Gastrocnemius medialis (tissue), 4 donors: ENCODE results near the gene MRPL51.

Source experiments
- POLR2A ChIP-seq, 2 donors: fragments of 450-650 bp; IDR thresholded peaks; one replicate each; pipeline ENCODE4 v1.6.1; 2017; ENCODE audit warnings: antibody characterized with exemption in 2 of 2, mild to moderate bottlenecking in 2 of 2, moderate library complexity in 2 of 2
- TF ChIP-seq, protein P1 (sequence below), 5 experiments: fragments of 450-650 bp in 3 of 5; fragments of 200-600 bp in 2 of 5; sonication (generic) in 2 of 5; IDR thresholded peaks in 4 of 5; conservative IDR thresholded peaks in 1 of 5; 1 replicate in 4 of 5; 2 replicates in 1 of 5; pipeline ENCODE4 v1.5.1; 2016 to 2019; ENCODE audit warnings: antibody characterized with exemption in 5 of 5, mild to moderate bottlenecking in 3 of 5, moderate library complexity in 3 of 5

DNA sequence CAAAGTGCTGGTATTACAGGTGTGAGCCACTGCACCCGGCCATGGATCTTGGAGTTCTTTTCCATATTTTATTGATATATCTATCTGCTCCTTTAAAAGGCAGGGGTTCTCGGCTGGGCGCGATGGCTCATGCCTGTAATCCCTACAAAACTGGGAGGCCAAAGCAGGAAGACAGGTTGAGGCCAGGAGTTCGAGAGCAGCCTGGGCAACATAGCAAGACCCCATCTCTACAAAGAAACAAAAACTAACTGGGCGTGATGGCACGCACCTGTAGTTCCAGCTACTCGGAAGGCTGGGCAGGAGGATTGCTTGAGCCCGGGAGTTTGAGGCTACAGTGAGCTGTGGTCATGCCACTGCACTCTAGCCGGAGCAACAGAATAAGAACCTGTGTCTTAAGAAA is 29.1 kb upstream of the MRPL51 start:
- TF ChIP-seq, protein P1, sequence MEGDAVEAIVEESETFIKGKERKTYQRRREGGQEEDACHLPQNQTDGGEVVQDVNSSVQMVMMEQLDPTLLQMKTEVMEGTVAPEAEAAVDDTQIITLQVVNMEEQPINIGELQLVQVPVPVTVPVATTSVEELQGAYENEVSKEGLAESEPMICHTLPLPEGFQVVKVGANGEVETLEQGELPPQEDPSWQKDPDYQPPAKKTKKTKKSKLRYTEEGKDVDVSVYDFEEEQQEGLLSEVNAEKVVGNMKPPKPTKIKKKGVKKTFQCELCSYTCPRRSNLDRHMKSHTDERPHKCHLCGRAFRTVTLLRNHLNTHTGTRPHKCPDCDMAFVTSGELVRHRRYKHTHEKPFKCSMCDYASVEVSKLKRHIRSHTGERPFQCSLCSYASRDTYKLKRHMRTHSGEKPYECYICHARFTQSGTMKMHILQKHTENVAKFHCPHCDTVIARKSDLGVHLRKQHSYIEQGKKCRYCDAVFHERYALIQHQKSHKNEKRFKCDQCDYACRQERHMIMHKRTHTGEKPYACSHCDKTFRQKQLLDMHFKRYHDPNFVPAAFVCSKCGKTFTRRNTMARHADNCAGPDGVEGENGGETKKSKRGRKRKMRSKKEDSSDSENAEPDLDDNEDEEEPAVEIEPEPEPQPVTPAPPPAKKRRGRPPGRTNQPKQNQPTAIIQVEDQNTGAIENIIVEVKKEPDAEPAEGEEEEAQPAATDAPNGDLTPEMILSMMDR (IDR thresholded peaks at IDR 0.05 in 4 of 5, conservative IDR thresholded peaks at IDR 0.05 in 1 of 5), result no peak
- TF ChIP-seq POLR2A (IDR thresholded peaks at IDR 0.05), result no peak
